H9 (cell line): ENCODE results near the gene SCFD1. TPM values are rescaled to one million over a fixed set of nuclear protein-coding genes. Genes with fewer than 3 reads are reported as not detected.
A peak's percentile ranks its signal among the peaks of the same experiment; 100 is the strongest.

Experiments
- DNase-seq: peaks from one replicate; pipeline ENCODE4 v3.0.0-alpha.2; 2017
- H2AFZ ChIP-seq: one replicate; pipeline ENCODE4 v1.6.1; 2013; ENCODE audit warnings: mild to moderate bottlenecking, low read length, control low read depth, moderate library complexity
- H2AK5ac ChIP-seq: 2 replicates; pipeline ENCODE4 v1.6.1; 2013; ENCODE audit warnings: low read length, control low read depth, mixed read lengths; ENCODE audit not compliant: insufficient read length
- H2BK120ac ChIP-seq: one replicate; pipeline ENCODE4 v1.6.1; 2013; ENCODE audit warnings: low read depth, mild to moderate bottlenecking, low read length, control low read depth, inconsistent platforms; ENCODE audit not compliant: poor library complexity, severe bottlenecking
- H2BK12ac ChIP-seq: 2 replicates; pipeline ENCODE4 v1.6.1; 2013; ENCODE audit warnings: low read length, control low read depth, mixed read lengths, low read depth; ENCODE audit not compliant: insufficient read length
- H2BK15ac ChIP-seq: 2 replicates; pipeline ENCODE4 v1.6.1; 2013; ENCODE audit warnings: low read depth, low read length, control low read depth
- H2BK20ac ChIP-seq: one replicate; pipeline ENCODE4 v1.6.1; 2013; ENCODE audit warnings: low read depth, mild to moderate bottlenecking, low read length, control low read depth, inconsistent platforms; ENCODE audit not compliant: poor library complexity, severe bottlenecking
- H2BK5ac ChIP-seq: 2 replicates; pipeline ENCODE4 v1.6.1; 2013; ENCODE audit warnings: low read length, control low read depth, mixed read lengths; ENCODE audit not compliant: insufficient read length
- H3K14ac ChIP-seq: 2 replicates; pipeline ENCODE4 v1.6.1; 2013; ENCODE audit warnings: low read length, control low read depth; ENCODE audit not compliant: insufficient read depth
- H3K18ac ChIP-seq: 2 replicates; pipeline ENCODE4 v1.6.1; 2013; ENCODE audit warnings: low read depth, mild to moderate bottlenecking, mixed read lengths, low read length, control low read depth; ENCODE audit not compliant: insufficient read length
- H3K23ac ChIP-seq: 2 replicates; pipeline ENCODE4 v1.6.1; 2013; ENCODE audit warnings: low read length, control low read depth, mixed read lengths, low read depth; ENCODE audit not compliant: insufficient read length
- H3K23me2 ChIP-seq: 2 replicates; pipeline ENCODE4 v1.6.1; 2013; ENCODE audit warnings: low read depth, mild to moderate bottlenecking, mixed read lengths, low read length, control low read depth; ENCODE audit not compliant: insufficient read length, poor library complexity, severe bottlenecking
- H3K27ac ChIP-seq: 2 replicates; pipeline ENCODE4 v1.5.1; 2013; ENCODE audit warnings: low read length, control low read depth, mixed read lengths, low read depth; ENCODE audit not compliant: insufficient read length
- H3K27me3 ChIP-seq: 2 replicates; pipeline ENCODE4 v1.6.1; 2013; ENCODE audit warnings: low read length, control low read depth, inconsistent platforms; ENCODE audit not compliant: insufficient read depth
- H3K4ac ChIP-seq: 2 replicates; pipeline ENCODE4 v1.6.1; 2013; ENCODE audit warnings: low read depth, mild to moderate bottlenecking, control low read depth, inconsistent platforms, low read length, moderate library complexity
- H3K4me1 ChIP-seq: 2 replicates; pipeline ENCODE4 v1.6.1; 2013; ENCODE audit warnings: low read length, control low read depth, inconsistent platforms; ENCODE audit not compliant: insufficient read depth
- H3K4me2 ChIP-seq: 2 replicates; pipeline ENCODE4 v1.6.1; 2013; ENCODE audit warnings: low read length, control low read depth, mixed read lengths; ENCODE audit not compliant: insufficient read length, insufficient read depth
- H3K56ac ChIP-seq: 2 replicates; pipeline ENCODE4 v1.6.1; 2013; ENCODE audit warnings: low read depth, mild to moderate bottlenecking, mixed read lengths, low read length, control low read depth; ENCODE audit not compliant: insufficient read length
- H3K79me1 ChIP-seq: 2 replicates; pipeline ENCODE4 v1.6.1; 2013; ENCODE audit warnings: low read depth, mild to moderate bottlenecking, moderate library complexity, low read length, control low read depth, inconsistent platforms; ENCODE audit not compliant: insufficient read depth, poor library complexity, severe bottlenecking
- H3K79me2 ChIP-seq: 2 replicates; pipeline ENCODE4 v1.6.1; 2013; ENCODE audit warnings: low read length, control low read depth, inconsistent platforms; ENCODE audit not compliant: insufficient read depth
- H3K9ac ChIP-seq: 2 replicates; pipeline ENCODE4 v1.6.1; 2013; ENCODE audit warnings: low read length, control low read depth, mixed read lengths; ENCODE audit not compliant: insufficient read length; ENCODE audit errors: extremely low read depth
- H3K9me3 ChIP-seq: one replicate; pipeline ENCODE4 v1.6.1; 2013; ENCODE audit warnings: low read depth, low read length, inconsistent platforms; ENCODE audit not compliant: control insufficient read depth
- H3T11ph ChIP-seq: one replicate; pipeline ENCODE4 v1.6.1; 2013; ENCODE audit warnings: mild to moderate bottlenecking, low read length, control low read depth, inconsistent platforms
- H4K20me1 ChIP-seq: one replicate; pipeline ENCODE4 v1.6.1; 2013; ENCODE audit not compliant: control insufficient read depth, insufficient read length, insufficient read depth
- H4K5ac ChIP-seq: 2 replicates; pipeline ENCODE4 v1.6.1; 2013; ENCODE audit warnings: low read depth, mild to moderate bottlenecking, mixed read lengths, low read length, control low read depth; ENCODE audit not compliant: insufficient read length
- H4K8ac ChIP-seq: replicated peaks from 2 replicates; pipeline ENCODE4 v1.6.1; 2013; ENCODE audit warnings: low read length, control low read depth, mixed read lengths, low read depth; ENCODE audit not compliant: insufficient read length
- H4K91ac ChIP-seq: 2 replicates; pipeline ENCODE4 v1.6.1; 2013; ENCODE audit warnings: low read depth, mild to moderate bottlenecking, moderate library complexity, mixed read lengths, low read length, control low read depth; ENCODE audit not compliant: insufficient read length
- H3K27ac Mint-ChIP-seq, 3 experiments: 2 replicates in 2 of 3; 3 replicates in 1 of 3; pipeline ENCODE4 v1.8.0; 2020 to 2021; ENCODE audit warnings: mixed read lengths in 3 of 3, mild to moderate bottlenecking in 1 of 3, moderate library complexity in 1 of 3
- H3K27me3 Mint-ChIP-seq: 2 replicates; pipeline ENCODE4 v1.8.0; 2021; ENCODE audit warnings: low read depth, mild to moderate bottlenecking, moderate library complexity, mixed read lengths
- H3K36me3 Mint-ChIP-seq, 3 experiments: 2 replicates in 2 of 3; 3 replicates in 1 of 3; pipeline ENCODE4 v1.8.0; 2020 to 2021; ENCODE audit warnings: low read depth in 3 of 3, mixed read lengths in 3 of 3; ENCODE audit not compliant: insufficient read depth in 1 of 3
- H3K4me1 Mint-ChIP-seq, 2 experiments: 2 replicates each; pipeline ENCODE4 v1.8.0; 2020; ENCODE audit warnings: mixed read lengths in 2 of 2
- H3K4me3 Mint-ChIP-seq, 2 experiments: 2 replicates in 1 of 2; 3 replicates in 1 of 2; pipeline ENCODE4 v1.8.0; 2020 to 2021; ENCODE audit warnings: mild to moderate bottlenecking in 2 of 2, mixed read lengths in 2 of 2, moderate library complexity in 1 of 2
- H3K9me3 Mint-ChIP-seq, 2 experiments: 2 replicates in 1 of 2; 3 replicates in 1 of 2; pipeline ENCODE4 v1.8.0; 2020; ENCODE audit warnings: mild to moderate bottlenecking in 2 of 2, mixed read lengths in 2 of 2, moderate library complexity in 1 of 2
- CTCF ChIP-seq: fragments of 200-600 bp; sonication (generic); conservative IDR thresholded peaks from 3 replicates; pipeline ENCODE4 v1.8.0; 2021; ENCODE audit warnings: antibody characterized with exemption, mild to moderate bottlenecking
- WGBS: extraction: QIAGEN DNeasy Blood & Tissue Kit; methylation state at CpG from one replicate; pipeline ENCODE4 v1.1.7; 2013; ENCODE audit warnings: missing lambda C conversion rate, low lambda C conversion rate, mixed read lengths; ENCODE audit not compliant: insufficient read length; ENCODE audit errors: extremely low coverage; 5-methylcytosine and 5-hydroxymethylcytosine counted together
- total RNA-seq: library from RNA; stranded (reverse); gene quantifications from 2 replicates; pipeline ENCODE4 v1.2.1, GENCODE V29; 2021

SCFD1 gene
- total RNA-seq, 1 experiment from 2014 or later, result 85.2 TPM

GRCh38 chr14:30737916-30738315 is 115.8 kb downstream of the SCFD1 start:
- no peaks in the 10 kb centered on the region for H3K79me2 ChIP-seq
- no peak overlapping the region for H2BK120ac ChIP-seq
- H2AFZ ChIP-seq, result no peak overlapping the region
- H3K14ac ChIP-seq, result no peak overlapping the region
- H4K5ac ChIP-seq, result no peak overlapping the region
- Mint-ChIP-seq H3K4me3 (no peak overlapping the region), H3K9me3 (no peaks in the 10 kb centered on the region; a peak in 1 of 5 replicates), H3K27me3 (no peaks in the 10 kb centered on the region), H3K4me1 (peaks cover 0 to 3% of the 10 kb centered on the region in 2 experiments; a peak in 1 of 4 replicates), H3K27ac (peak overlapping the region in 1 of 3 experiments; percentile 20; a peak in 2 of 7 replicates), H3K36me3 (peaks cover 3 to 27% (median 14%) of the 10 kb centered on the region in 3 experiments; a peak in 6 of 7 replicates)
- no peaks in the 10 kb centered on the region for H4K20me1 ChIP-seq
- no peak overlapping the region for H3K27ac ChIP-seq
- H3K4me1 ChIP-seq, result no peaks in the 10 kb centered on the region
- no peak overlapping the region for H2BK5ac ChIP-seq
- H3K56ac ChIP-seq, result no peak overlapping the region
- no peak overlapping the region for H3T11ph ChIP-seq
- no peak overlapping the region for H2AK5ac ChIP-seq
- H3K9ac ChIP-seq, result no peak overlapping the region
- no peak overlapping the region for H4K91ac ChIP-seq
- no peak overlapping the region for H3K4ac ChIP-seq
- H3K18ac ChIP-seq, result no peak overlapping the region
- H4K8ac ChIP-seq, result no peak overlapping the region
- no peak for DNase-seq
- H3K9me3 ChIP-seq, result no peaks in the 10 kb centered on the region
- H3K27me3 ChIP-seq, result no peaks in the 10 kb centered on the region
- H2BK20ac ChIP-seq, result no peak overlapping the region
- no peak overlapping the region for H3K4me2 ChIP-seq
- H2BK12ac ChIP-seq, result no peak overlapping the region
- no peaks in the 10 kb centered on the region for H3K79me1 ChIP-seq
- no peaks in the 10 kb centered on the region for H3K23me2 ChIP-seq
- H2BK15ac ChIP-seq, result no peak overlapping the region
- no peak overlapping the region for H3K23ac ChIP-seq
- no CpG with 5 or more reads among the region's 3 CpGs for WGBS
- TF ChIP-seq CTCF, result no peak
